HEK293 (cell line): ENCODE data around the gene TCHP.
"Not testable (repeated sequence)": the region's sequence is repeated elsewhere in the genome, so short reads cannot be mapped to it uniquely, and the experiment has no call there.

Experiments used
- CTCF ChIA-PET: fragments of 350-600 bp; formaldehyde crosslinking; extraction: SDS; loops from one replicate; lab custom pipeline; 2021; ENCODE audit warnings: antibody characterized with exemption; lab: Yijun Ruan, JAX
- POLR2A ChIA-PET: fragments of 300-600 bp; formaldehyde crosslinking; extraction: SDS; loops from one replicate; lab custom pipeline; 2020; ENCODE audit warnings: antibody characterized with exemption, inconsistent platforms; lab: Yijun Ruan, JAX
- H3K27ac ChIP-seq: fragments of 200-500 bp; sonication (Bioruptor generic); 2 replicates; pipeline ENCODE4 v1.5.1; 2014; ENCODE audit warnings: low read depth, low read length, control low read depth, inconsistent platforms; ENCODE audit errors: extremely low read depth
- H3K36me3 ChIP-seq, 2 experiments: fragments of 200-500 bp in 1 of 2; sonication (Bioruptor generic) in 1 of 2; 1 replicate in 1 of 2; 2 replicates in 1 of 2; pipeline ENCODE4 v1.5.1; 2014 to 2017; ENCODE audit warnings: inconsistent platforms in 2 of 2, low read length in 2 of 2; ENCODE audit not compliant: control insufficient read depth in 2 of 2, insufficient read depth in 1 of 2
- H3K4me1 ChIP-seq: fragments of 200-500 bp; sonication (Bioruptor generic); 2 replicates; pipeline ENCODE4 v1.5.1; 2014; ENCODE audit warnings: mild to moderate bottlenecking, low read length, inconsistent platforms; ENCODE audit not compliant: control insufficient read depth, insufficient read depth
- H3K4me3 ChIP-seq: 2 replicates; pipeline ENCODE4 v1.5.1; 2011; ENCODE audit warnings: low read depth, mild to moderate bottlenecking, control low read depth, low read length, moderate library complexity
- H3K9me3 ChIP-seq: fragments of 200-500 bp; sonication (Bioruptor generic); 2 replicates; pipeline ENCODE4 v1.5.1; 2014; ENCODE audit warnings: low read depth, low read length, inconsistent platforms; ENCODE audit not compliant: control insufficient read depth, insufficient read depth
- GLIS1 ChIP-seq: fragments of 450-650 bp; formaldehyde crosslinking; IDR thresholded peaks from 2 replicates; pipeline ENCODE4 v1.5.1; 2016; ENCODE audit warnings: missing biosample characterization, missing genetic modification characterization
- KLF10 ChIP-seq: fragments of 450-650 bp; IDR thresholded peaks from 2 replicates; pipeline ENCODE4 v1.5.1; 2018; ENCODE audit warnings: missing biosample characterization, mild to moderate bottlenecking, missing genetic modification characterization
- OSR2 ChIP-seq: fragments of 450-650 bp; formaldehyde crosslinking; IDR thresholded peaks from 2 replicates; pipeline ENCODE4 v1.5.1; 2016; ENCODE audit warnings: missing biosample characterization, missing genetic modification characterization
- PRDM10 ChIP-seq: fragments of 450-650 bp; formaldehyde crosslinking; IDR thresholded peaks from 2 replicates; pipeline ENCODE4 v1.5.1; 2016; ENCODE audit warnings: missing biosample characterization, missing genetic modification characterization
- ZFP3 ChIP-seq: fragments of 450-650 bp; formaldehyde crosslinking; IDR thresholded peaks from 2 replicates; pipeline ENCODE4 v1.5.1; 2016; ENCODE audit warnings: low read depth, missing biosample characterization, missing genetic modification characterization
- ZNF16 ChIP-seq: fragments of 450-650 bp; formaldehyde crosslinking; IDR thresholded peaks from 2 replicates; pipeline ENCODE4 v1.5.1; 2016; ENCODE audit warnings: low read depth, missing biosample characterization, missing genetic modification characterization
- ZNF18 ChIP-seq: fragments of 450-650 bp; formaldehyde crosslinking; IDR thresholded peaks from 2 replicates; pipeline ENCODE4 v1.5.1; 2016; ENCODE audit warnings: missing biosample characterization, missing genetic modification characterization
- ZNF223 ChIP-seq: fragments of 450-650 bp; formaldehyde crosslinking; IDR thresholded peaks from 2 replicates; pipeline ENCODE4 v1.5.1; 2016; ENCODE audit warnings: missing biosample characterization, missing genetic modification characterization
- ZNF274 ChIP-seq, 2 experiments: fragments of 200-500 bp in 1 of 2; fragments of 450-650 bp in 1 of 2; sonication (Bioruptor generic) in 1 of 2; formaldehyde crosslinking in 1 of 2; IDR thresholded peaks; 2 replicates each; pipeline versions ENCODE4 v1.5.1 to v1.6.1; 2014 to 2016; ENCODE audit warnings: borderline replicate concordance in 1 of 2, inconsistent platforms in 1 of 2, low read length in 1 of 2, missing biosample characterization in 1 of 2, missing genetic modification characterization in 1 of 2
- ZNF335 ChIP-seq: fragments of 450-650 bp; formaldehyde crosslinking; conservative IDR thresholded peaks from 2 replicates; pipeline ENCODE4 v1.5.1; 2016; ENCODE audit warnings: missing biosample characterization, missing genetic modification characterization
- ZNF350 ChIP-seq: fragments of 450-650 bp; formaldehyde crosslinking; IDR thresholded peaks from 2 replicates; pipeline ENCODE4 v1.5.0; 2017; ENCODE audit warnings: missing biosample characterization, mild to moderate bottlenecking, missing genetic modification characterization
- ZNF558 ChIP-seq: fragments of 450-650 bp; formaldehyde crosslinking; IDR thresholded peaks from 2 replicates; pipeline ENCODE4 v1.5.1; 2016; ENCODE audit warnings: missing biosample characterization, missing genetic modification characterization
- ZSCAN18 ChIP-seq: fragments of 450-650 bp; formaldehyde crosslinking; IDR thresholded peaks from 2 replicates; pipeline ENCODE4 v1.5.1; 2016; ENCODE audit warnings: missing biosample characterization, missing genetic modification characterization
- ZXDB ChIP-seq: fragments of 450-650 bp; formaldehyde crosslinking; IDR thresholded peaks from 2 replicates; pipeline ENCODE4 v1.5.1; 2016; ENCODE audit warnings: missing biosample characterization, missing genetic modification characterization
- TF ChIP-seq, protein P1 (sequence below): fragments of 450-650 bp; formaldehyde crosslinking; IDR thresholded peaks from 2 replicates; pipeline ENCODE4 v1.5.1; 2016; ENCODE audit warnings: missing biosample characterization, missing genetic modification characterization

The TCHP gene

DNA sequence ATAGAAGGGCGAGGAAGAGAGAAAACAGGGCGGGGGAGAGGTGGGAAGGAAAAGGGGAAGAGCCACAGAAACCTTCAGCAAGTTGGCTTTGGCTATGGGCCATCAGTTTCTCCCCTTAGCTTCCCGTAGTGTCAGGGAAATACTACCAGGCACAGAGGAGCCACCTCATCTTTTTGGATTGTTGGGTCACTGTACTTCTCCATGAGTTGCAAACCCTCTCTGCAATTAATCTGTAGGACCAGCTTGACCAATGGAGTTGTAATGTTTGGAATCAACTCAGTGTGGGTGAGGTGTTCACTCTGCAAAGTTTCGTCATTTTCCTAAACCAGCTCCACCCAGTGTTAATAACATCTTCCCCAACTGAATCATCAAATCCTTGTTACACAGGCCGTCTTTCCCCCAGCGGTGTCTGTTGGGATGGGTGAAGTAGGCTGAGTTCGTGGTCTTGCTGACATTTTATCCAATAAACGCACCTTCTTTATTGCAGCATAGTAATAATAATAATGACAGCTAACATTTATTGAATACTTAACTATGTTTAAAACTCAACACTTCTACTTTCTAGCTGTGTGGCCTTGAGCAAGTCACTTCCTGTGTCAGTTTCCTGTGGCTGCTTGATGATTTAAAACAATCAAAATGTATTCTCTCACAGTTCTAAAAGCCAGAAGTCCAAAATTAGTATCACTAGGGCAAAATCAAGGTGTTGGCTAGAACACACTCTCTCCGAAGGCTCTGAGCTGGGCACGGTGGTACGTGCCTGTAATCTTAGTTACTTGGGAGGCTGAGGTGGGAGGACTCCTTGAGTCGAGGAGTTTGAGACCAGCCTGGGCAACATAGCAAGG lies 11.7 kb upstream of the TCHP start:
- Histone ChIP-seq H3K4me1 (no peaks in the 10 kb centered on the region), H3K27ac (no peak overlapping the region), H3K9me3 (no peaks in the 10 kb centered on the region)
- TF ChIP-seq, protein P1, sequence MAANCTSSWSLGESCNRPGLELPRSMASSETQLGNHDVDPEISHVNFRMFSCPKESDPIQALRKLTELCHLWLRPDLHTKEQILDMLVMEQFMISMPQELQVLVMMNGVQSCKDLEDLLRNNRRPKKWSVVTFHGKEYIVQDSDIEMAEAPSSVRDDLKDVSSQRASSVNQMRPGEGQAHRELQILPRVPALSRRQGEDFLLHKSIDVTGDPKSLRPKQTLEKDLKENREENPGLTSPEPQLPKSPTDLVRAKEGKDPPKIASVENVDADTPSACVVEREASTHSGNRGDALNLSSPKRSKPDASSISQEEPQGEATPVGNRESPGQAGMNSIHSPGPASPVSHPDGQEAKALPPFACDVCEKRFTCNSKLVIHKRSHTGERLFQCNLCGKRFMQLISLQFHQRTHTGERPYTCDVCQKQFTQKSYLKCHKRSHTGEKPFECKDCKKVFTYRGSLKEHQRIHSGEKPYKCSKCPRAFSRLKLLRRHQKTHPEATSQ (tag by site-specific recombination) = no peak
- TF ChIP-seq PRDM10 (tag by site-specific recombination) (peak; percentile 70), ZNF335 (peak; percentile 23)
- TF ChIP-seq, all 188 proteins: peak for 2
- Histone ChIP-seq H3K36me3 (no peaks in the 10 kb centered on the region), H3K4me3 (no peak overlapping the region)
- ChIA-PET CTCF (interaction anchor here (0.6 to 1.7 kb wide), 6 partner anchors 22 to 582 kb away, joined by 3 to 7 read pairs (median 4); no protein-coding TSS in a partner anchor), POLR2A (interaction anchor here (0.7 kb wide), 1 partner anchor 19 kb away, joined by 7 read pairs; no protein-coding TSS in a partner anchor)

- TF ChIP-seq ZXDB (tag by site-specific recombination) = no peak
- TF ChIP-seq, all 188 proteins: peak for 0
- Histone ChIP-seq H3K4me1 (no peaks in the 10 kb centered on the region), H3K36me3 (no peaks in the 10 kb centered on the region), H3K9me3 (no peaks in the 10 kb centered on the region), H3K4me3 (no peak overlapping the region), H3K27ac (no peak overlapping the region)
- ChIA-PET CTCF (interaction anchor here (2.3 kb wide), 1 partner anchor 46 kb away, joined by 6 read pairs; no protein-coding TSS in a partner anchor), POLR2A (no interaction called here)
Measured at GRCh38 chr12:109890620-109891170, 9.4 kb upstream of the TCHP start.

DNA sequence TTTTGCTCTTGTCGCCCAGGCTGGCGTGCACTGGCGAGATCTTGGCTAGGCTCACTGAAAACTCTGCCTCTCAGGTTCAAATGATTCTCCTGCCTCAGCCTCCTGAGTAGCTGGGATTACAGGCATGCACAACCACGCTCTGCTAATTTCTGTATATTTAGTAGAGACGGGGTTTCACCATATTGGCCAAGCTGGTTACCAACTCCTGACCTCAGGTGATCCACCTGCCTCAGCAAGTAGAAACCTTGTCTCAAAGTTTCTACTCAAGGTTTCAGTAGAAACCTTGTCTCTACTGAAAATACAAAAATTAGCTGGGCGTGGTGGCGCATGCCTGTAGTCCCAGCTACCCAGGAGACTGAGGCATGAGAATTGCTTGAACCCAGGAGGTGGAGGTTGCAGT lies 8.3 kb upstream of the TCHP start:
- POLR2A ChIA-PET = interaction anchor here (0.7 kb wide), 2 partner anchors 279 to 388 kb away, joined by 3 to 4 read pairs; no protein-coding TSS in a partner anchor
- H3K27ac ChIP-seq, H3K4me1 ChIP-seq, H3K36me3 ChIP-seq, H3K9me3 ChIP-seq, H3K4me3 ChIP-seq: not testable (repeated sequence)
- CTCF ChIA-PET = interaction anchor here (0.7 to 2.3 kb wide), 2 partner anchors 25 to 47 kb away, joined by 4 to 6 read pairs; no protein-coding TSS in a partner anchor

- ChIA-PET CTCF (interaction anchor here (2.3 kb wide), 1 partner anchor 47 kb away, joined by 6 read pairs; no protein-coding TSS in a partner anchor), POLR2A (interaction anchor here (0.7 kb wide), 1 partner anchor 278 kb away, joined by 4 read pairs; no protein-coding TSS in a partner anchor)
- TF ChIP-seq ZFP3 (tag by site-specific recombination) (peak; percentile 75), GLIS1 (tag by site-specific recombination) (no peak), ZNF16 (tag by site-specific recombination) (peak; percentile 62; the same call in 1 of the 2 replicates), ZSCAN18 (tag by site-specific recombination) (no peak), ZNF558 (tag by site-specific recombination) (no peak), ZNF274 (IDR thresholded peaks at IDR 0.05; ENCODE audit: low read length) (no peak), ZNF274 (tag by site-specific recombination; IDR thresholded peaks at IDR 0.05; ENCODE audit: borderline replicate concordance) (no peak), ZNF350 (tag by site-specific recombination) (no peak), ZNF18 (tag by site-specific recombination) (no peak), ZNF223 (tag by site-specific recombination) (no peak), KLF10 (tag by site-specific recombination) (no peak), OSR2 (tag by site-specific recombination) (no peak)
Measured at GRCh38 chr12:109892165-109892715, 7.8 kb upstream of the TCHP start.

More at GRCh38 chr12:109892165-109892715, 7.8 kb upstream of the TCHP start:
- H3K36me3 ChIP-seq = no peaks in the 10 kb centered on the region
- H3K27ac ChIP-seq = no peak overlapping the region
- H3K4me1 ChIP-seq = no peaks in the 10 kb centered on the region
- H3K4me3 ChIP-seq = no peak overlapping the region
- no peaks in the 10 kb centered on the region for H3K9me3 ChIP-seq
